ENCODE results near the gene HELQ.
"Not testable (repeated sequence)": the region's sequence is repeated elsewhere in the genome, so short reads cannot be mapped to it uniquely, and the experiment has no call there.

Gene HELQ

DNA sequence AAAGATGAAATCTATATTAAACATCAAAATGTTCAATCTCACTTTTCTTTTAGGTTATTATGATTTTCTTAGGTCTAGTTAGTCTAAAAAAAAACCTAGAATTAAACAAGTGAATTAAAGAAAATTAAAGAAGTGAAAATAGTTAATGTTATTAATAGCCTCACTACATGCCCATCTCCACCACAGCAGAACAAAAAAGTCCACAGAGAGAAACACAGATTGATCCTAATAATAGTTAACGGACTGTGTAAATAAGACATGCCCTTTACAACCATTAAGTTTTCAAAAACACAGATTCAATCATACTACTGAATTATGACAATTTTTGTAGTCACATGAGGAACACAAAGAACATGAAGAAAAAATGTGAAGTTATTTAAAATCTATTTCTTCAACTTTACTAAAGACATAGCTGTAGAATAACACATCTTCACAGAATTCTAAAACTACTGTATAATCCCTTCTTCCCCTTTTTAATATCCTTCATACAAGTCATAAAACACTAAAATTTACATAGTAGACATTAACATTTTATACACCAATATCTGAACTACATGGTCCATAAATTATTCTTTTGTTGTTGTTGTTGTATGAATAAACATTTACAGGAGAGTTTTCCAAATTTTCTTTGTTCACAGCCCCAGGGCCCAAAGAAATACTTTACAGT, 15.3 kb downstream of the HELQ start:
- no peak for DNase-seq (ENCODE audit: low read depth in 1 of 2, low spot score in 1 of 2)

DNA sequence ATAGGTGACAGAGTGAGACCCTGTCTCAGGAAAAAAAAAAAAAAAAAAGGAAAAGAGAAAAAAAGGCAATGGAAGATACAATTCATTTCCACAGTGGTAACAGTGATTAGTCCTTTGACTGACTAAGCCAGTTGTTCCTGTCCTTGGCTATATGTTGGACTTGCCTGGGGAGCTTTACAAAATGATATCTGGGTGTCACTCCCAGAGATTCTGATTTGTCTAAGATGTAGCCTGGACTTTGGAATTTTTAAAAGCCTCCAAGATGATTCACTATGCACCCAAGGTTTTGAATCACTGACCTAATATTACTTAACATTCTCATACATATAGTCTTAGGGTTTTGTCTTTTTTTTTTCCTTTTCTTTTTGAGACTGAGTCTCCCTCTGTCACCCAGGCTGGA, 16.9 kb downstream of the HELQ start:
- DNase-seq (ENCODE audit: low read depth in 1 of 2, low spot score in 1 of 2) = no peak

DNA sequence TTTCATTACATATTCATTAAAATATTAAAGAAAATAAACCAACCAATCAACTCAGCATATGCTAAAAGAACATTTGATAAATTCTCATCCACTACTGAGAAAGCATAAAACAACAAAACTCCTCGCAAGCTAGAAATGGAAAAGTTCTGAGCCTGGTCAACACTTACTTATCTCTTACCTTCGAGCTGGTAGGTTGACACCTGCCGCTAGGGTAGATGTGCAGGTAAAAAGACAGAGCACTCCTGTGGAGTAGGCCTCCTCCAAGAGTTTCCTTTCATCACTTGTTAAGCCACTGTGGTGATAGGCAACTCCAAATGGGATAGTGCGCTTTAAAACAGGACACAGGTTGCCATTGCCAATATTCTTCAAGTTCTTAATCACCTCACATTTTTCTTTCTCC, 18.9 kb downstream of the HELQ start:
- DNase-seq (ENCODE audit: low read depth in 1 of 2, low spot score in 1 of 2) = no peak

DNA sequence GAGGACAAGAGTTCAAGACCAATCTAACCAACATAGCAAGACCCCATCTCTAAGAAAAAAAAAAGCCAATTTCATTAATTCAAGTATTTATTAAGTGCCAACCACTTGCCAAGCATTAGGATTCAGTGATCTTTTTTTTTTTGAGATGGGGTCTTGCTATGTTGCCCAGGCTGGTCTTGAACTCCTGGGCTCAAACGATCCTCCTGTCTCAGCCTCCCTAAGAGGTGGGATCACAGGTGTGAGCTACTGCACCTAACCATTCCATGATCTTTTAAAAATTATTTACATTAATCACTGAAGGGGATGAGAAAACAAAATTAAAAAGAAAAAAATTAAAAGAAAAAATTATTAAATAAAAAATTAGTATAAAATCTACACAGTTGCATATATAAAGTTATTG, 24.4 kb downstream of the HELQ start:
- DNase-seq (ENCODE audit: low read depth in 1 of 2, low spot score in 1 of 2) = no peak

DNA sequence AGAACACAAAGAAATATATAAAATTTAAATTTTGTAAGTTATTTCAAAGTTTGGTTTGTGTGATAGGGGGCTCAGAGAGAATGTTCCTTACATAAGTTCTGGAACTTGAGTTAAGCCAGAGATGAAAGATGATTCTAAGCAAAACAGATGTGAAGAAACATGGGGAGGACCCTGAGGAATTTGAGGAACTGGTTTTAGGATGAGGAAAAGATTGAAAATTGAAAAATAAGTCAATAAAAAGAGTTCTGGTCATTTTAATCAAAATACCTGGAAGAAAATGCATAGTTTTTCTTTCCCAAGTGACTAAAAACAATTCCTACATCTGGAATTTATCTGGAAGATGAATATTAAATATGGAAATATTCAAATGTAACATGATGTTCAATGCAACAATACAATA, 37.4 kb downstream of the HELQ start:
- DNase-seq (ENCODE audit: low read depth in 1 of 2, low spot score in 1 of 2) = no peak

DNA sequence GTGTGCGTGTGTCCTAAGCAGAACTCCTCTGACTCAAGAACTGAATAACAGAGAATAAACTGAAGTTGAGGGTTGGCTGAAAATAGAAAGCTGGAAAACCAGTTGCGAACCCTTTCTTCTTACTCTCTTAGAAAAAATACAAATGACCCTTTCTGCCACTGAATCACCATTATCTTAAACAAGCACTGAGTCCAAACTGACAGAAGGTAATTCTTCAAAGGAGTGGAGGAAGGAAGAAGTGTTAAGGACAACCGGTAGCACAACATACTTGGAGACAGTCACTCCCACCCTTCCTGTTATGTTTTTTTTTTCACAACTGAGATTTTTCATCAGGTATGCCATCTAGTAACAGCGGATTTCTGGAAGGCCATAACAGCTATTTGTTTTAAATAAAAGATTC, 38.1 kb downstream of the HELQ start:
- no peak for DNase-seq (ENCODE audit: low read depth in 1 of 2, low spot score in 1 of 2)

DNA sequence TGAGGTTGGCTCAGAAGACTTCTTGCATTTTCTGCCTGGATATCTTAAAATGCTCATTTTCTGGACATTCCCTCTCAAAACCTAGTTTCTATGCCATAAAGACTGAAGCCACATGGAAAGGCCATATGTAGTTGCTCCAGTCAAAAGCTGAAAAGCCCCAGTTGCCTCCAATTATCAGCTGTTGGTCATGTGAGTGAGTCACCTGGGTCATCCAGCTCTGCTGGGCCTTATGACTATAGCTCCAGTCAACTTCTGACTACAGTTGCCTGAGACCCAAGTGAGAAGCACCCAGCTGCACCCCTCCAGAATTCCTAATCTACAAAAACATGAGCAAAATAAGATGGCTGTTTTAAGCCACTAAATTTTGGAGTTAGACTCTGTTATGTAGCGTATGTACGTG, 41.9 kb downstream of the HELQ start:
- DNase-seq (ENCODE audit: low read depth in 1 of 2, low spot score in 1 of 2) = no peak

DNA sequence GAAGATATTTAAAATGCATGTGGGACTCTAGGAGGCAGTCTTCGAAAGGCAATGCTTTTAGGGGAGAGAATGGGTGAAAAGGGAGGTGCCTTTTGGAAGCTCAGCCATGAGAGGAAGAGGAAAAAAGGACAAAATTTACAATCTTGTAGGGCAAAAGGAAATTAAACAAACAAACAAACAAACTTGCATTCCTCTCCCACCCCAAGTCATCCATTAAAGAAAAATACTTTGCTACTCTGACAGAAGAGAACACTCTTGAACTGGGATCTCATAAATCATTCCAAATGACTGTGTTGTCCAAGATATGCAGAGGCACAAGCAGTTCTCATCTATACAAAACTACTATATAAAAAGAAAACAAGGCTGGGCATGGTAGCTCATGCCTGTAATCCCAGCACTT, 46.7 kb downstream of the HELQ start:
- DNase-seq (ENCODE audit: low read depth in 1 of 2, low spot score in 1 of 2) = no peak

DNA sequence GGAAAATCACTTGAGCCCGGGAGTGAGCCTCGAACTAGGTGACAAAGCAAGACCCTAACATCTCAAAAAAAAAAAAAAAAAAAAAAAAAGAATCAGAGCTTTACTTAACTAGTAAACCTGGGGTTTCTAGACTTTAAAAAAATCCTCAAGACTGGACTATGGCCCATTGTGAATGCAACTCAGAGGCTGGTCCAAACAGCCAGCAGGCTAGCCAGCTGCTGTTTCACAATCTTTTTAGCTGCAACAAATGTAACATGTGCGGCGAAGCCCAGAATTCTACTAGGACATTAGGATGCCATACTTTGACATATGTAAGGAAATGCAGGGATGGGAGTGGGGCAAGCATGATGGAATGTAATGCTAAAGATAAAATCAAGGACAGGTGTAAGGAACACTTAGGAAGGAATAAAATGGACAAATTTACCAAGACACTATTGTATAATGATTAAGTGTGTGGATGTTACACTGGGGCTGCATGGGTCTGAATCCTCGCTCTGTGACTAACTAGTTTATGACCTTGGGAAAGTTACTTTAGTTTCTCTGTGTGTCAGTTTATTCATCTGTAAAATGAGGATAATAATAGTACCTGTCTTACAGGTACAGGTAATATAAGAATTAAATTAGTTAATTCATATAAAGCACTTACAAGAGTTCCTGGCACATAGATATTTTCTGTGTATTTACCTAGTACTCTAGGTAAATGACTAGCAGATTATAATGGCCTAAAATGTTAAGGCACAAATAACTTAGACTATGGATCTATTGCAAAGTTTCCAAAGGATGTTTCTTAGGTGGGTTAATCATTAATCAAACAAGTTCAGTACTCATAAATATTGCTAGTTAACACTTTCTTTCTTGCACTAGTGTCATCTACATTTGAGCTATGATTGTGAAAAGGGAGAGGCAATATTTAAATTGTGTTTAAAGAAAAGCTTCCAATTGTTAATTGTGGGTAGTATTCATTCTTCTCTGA, 49.5 kb downstream of the HELQ start:
- no peak for DNase-seq (ENCODE audit: low read depth in 1 of 2, low spot score in 1 of 2)

DNA sequence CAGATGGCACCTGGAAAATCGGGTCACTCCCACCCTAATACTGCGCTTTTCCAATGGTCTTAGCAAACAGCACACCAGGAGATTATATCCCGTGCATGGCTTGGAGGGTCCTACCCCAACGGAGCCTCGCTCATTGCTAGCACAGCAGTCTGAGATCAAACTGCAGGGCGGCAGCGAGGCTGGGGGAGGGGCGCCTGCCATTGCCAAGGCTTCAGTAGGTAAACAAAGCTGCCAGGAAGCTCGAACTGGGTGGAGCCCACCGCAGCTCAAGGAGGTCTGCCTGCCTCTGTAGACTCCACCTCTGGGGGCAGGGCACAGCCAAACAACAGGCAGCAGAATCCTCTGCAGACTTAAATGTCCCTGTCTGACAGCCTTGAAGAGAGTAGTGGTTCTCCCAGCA, 57.5 kb downstream of the HELQ start:
- DNase-seq (ENCODE audit: low read depth in 1 of 2, low spot score in 1 of 2) = not testable (repeated sequence)

DNA sequence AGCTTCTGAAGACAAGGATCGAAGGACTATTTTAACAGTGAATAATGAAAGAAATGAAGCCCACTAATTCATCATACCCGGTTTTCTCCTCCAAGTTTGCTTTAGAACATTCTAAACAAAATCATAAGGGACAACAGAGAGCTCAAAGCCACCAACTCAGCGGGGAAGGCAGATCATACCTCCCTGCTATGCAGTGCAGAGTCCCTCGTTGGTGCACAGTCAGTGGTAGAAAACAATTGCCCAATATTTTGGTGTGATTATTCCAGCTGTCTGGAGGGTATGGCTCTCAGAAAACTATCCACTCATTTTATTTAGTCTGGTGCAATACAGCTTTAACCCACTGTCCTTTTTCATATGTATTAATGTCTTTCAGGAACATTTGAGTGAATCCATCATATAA, 61.7 kb downstream of the HELQ start:
- DNase-seq (ENCODE audit: low read depth in 1 of 2, low spot score in 1 of 2) = no peak

DNA sequence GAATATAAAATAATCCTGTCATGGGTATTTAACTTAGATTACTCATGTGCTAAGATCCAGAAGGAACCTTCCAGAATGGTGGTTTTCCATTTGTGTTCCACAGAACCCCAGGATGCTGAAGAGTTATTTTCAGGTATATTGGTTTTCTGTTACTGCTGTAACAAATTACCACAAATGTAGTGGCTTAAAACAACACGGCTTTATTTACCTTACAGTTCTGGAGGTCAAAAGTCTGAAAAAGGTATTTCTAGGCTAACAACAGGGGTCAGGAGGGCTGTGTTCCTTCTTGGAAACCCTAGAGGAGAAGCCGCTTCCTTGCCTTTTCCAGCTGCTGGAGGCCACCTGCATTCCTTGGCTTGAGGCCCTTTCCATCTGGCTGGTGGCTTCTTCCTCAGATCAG, 63.1 kb downstream of the HELQ start:
- no peak for DNase-seq (ENCODE audit: low read depth in 1 of 2, low spot score in 1 of 2)

DNA sequence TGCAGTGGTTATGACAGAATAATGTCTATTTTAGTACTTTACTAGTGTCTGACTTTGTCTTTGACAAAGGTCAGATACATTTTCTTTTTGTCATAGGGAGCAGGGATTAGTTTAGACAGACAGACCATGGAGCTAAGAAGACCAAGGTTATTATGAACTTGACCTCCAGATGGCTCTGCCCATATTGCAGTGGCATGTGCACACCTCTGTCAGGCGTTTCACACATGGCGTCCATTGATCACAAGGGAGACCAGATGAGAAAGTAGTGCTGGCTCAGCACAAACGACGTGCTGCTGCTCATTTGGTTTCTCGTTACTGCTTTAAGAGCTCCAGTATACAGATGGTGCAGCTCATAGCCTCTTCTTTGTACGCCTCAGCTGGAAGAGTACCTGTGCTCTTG, 64.7 kb downstream of the HELQ start:
- no peak for DNase-seq (ENCODE audit: low read depth in 1 of 2, low spot score in 1 of 2)

DNA sequence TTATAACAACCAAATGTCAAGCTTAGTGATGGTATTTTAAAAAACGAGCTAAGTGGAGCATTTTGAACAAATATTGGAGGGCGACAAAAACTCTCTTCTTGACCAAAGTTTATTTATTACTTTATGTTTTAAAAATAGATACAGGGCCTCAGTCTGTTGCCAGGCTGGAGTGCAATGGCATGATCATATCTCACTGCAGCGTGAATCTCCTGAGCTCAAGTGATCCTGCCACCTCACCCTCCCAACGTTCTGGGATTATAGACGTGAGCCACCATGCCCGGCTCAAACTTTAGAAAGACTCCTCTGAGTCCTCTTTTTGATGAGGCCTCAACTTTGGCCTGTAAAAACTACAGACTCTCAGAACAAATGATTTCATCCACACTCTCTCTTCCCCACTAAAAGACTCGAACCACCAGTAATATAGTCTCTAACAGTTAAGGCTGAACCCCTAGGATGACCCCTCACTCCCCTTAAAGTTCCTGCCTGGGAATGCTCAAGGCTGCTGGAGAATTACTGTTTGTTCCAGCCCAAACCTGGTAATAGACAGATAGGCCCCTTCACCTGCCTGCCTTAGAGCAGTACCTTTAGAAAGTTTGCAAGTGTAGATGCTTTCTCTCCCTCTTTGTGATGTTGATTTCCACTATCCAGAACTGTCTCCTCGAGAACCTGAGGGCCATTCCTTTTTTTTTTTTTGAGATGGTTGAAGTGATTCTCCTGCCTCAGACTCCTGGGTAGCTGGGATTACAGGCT, 65.7 kb downstream of the HELQ start:
- no peak for DNase-seq (ENCODE audit: low read depth in 1 of 2, low spot score in 1 of 2)

DNA sequence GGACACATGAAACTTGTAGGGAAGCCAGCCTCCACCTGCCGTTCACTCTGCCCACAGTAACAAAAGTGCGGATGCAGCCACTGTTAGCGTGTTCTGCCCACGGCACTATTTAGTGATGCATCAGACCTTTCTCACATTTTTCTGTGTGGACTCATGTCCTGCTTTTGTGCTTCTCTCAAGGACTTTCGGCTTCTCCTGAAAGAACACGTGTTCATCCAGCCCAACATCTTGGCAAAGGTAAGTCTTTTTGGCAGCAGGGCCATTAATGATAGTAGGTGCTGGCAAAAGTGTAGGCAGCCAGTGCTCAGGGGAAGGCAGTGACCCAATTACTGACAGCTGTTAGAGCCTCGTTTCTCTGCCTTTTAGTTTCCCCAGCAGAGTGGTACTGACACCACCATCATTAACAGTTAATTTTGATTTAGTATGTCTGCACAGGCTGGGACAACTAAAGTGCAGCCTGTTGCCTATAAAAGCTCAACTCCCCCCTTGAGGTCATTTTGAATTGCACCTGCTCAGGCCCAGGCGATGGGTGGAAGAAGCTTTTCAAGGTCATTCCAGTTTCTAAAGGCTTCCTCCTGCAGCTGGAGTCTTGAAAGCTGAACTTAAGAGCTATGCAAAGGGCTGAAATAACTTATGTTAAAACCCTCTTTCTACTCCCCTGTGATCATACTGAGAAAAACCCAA, 66.4 kb downstream of the HELQ start:
- DNase-seq (ENCODE audit: low read depth in 1 of 2, low spot score in 1 of 2) = no peak

DNA sequence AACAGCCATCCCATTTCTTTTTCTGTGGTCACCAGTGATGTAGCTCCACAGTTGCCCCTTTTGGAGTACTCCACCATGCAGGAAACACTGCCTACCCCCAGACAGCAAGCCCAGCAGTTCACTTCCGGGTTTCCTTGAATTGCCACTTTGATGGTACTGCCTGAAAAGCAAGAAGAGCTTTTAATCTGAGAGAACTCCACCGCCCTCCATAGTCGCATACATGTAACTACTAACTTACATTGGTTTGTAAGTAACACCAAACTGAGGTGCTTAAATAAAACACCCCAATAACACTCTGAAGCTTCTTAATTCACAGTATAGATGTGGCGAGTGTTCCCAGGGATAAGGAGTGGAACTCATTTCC, 67.3 kb downstream of the HELQ start:
- no peak for DNase-seq (ENCODE audit: low read depth in 1 of 2, low spot score in 1 of 2)

DNA sequence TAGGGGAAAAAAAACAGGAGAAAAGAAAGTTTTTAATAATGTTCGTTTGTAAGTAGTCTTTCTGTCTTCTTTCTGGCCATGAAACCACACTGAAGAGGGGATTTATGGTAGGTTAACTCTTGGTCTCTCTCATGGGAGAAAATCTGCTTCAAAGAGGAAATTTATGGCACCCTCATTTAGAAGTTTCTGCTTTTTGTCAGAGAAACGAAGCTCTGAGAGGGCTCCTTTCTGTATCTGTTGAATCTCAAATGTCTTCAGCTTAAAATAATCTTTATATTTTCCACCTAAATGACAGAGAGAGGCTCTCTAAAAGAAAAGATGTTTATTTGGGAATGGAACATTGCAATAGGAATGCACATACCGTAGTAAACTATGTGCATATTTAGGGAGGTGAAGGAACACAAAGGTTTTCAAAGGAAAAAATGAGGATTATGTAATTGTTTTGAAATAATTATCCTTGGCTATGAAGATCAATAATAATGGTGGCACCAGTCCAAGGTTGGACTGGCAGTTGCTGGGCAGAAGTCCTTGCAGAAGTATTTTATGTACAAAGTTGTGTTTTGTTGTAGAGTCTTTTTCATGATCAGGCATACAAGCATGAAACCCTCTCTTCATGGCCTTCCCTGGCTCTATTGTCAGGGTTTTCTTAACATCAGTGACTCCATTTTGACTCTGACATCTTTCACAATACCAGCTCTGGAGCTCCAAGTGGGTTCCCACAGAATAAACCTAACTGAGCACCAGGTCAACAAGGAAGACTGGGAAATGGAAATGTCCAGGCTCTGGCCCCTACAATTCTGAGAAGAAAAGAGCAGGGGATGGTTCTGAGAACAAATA, 67.9 kb downstream of the HELQ start:
- DNase-seq (ENCODE audit: low read depth in 1 of 2, low spot score in 1 of 2) = no peak

DNA sequence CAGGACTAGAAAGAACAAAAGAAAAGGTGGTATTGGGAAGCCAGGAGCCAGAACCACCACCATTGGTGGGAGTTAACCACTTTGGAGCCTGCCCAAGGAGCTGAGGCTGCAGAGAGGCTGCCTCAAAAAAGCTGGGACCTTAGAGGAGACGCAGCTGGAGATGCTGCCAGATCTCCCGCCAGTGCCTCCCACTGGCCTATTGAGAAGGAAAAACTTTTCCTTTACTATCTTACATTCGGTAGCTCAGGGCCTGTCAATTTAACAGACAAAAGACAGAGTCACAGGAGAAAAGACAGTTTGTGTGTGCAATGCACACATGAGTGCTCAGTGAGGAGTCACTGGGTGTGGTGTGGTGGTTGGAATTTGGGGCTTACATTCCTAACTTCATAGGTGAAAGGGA, 68.6 kb downstream of the HELQ start:
- DNase-seq (ENCODE audit: low read depth in 1 of 2, low spot score in 1 of 2) = no peak

DNA sequence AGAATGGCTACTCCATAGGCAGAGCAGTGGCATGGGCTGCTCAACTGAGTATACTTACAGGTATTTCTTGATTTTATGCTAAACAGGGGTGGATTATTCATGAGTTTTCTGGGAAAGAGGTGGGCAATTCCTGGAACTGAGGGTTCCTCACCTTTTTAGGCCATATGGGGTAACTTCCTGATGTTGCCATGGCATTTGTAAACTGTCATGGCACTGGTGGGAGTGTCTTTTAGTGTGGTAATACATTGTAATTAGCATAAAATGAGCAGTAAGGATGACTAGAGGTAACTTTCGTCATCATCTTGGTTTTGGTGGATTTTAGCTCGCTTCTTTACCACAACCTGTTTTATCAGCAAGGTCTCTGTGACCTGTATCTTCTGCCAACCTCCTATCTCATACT, 72.8 kb downstream of the HELQ start:
- no peak for DNase-seq (ENCODE audit: low read depth in 1 of 2, low spot score in 1 of 2)

DNA sequence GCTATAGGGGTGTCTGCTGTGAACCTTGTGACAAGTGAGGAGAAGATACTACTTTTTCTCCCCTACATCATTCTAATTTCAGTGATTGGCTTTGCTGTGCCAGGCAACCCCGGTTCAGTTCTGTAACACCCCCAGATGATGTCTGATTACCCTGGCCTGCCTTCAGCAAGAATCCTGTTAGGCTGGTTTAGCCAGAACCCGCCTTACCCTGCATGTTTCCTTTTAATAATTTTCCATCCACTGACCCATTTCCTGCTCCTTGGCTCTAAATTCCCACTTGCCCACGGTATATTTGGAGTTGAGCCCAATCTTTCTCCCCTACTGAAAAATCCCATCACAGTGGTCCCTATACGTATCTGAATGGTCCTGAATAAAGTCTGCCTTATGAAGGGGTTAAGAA, 74.5 kb downstream of the HELQ start:
- DNase-seq (ENCODE audit: low read depth in 1 of 2, low spot score in 1 of 2) = no peak

DNA sequence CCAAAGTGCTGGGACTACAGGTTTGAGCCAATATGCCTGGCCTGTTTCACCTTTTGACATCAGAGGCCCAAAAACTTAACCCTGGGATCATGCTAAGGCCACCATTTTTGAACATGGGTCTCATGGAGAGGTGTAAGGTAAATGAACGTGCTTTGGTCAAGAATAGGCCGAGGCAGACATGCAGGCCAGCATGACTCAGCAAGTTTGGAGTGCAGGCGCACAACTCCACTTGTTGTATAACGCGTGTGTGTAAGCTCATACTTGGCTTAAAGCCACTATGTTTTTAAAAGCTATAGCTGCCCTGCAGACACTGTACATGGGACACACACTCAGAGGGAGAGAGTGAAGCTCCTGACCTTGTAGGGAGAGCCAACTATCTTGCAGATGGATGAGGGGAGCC, 77.2 kb downstream of the HELQ start:
- DNase-seq (ENCODE audit: low read depth in 1 of 2, low spot score in 1 of 2) = no peak

Measured in stimulated activated CD4-positive, alpha-beta T cell treated with anti-CD3 and anti-CD28 coated beads, Interleukin-15, amount 100 ng/mL, for 1 hour (primary cell).